Pancreas (tissue), 10 donors: ENCODE data around the gene NPDC1. TPM values are rescaled to one million over a fixed set of nuclear protein-coding genes. Genes with fewer than 3 reads are reported as not detected.

Experiments used
- ATAC-seq, 4 donors: fragments of 200-7000 bp; cut with Tn5 transposase; one replicate each; pipeline versions ENCODE4 v1.8.0 to v1.9.1; 2020; ENCODE audit warnings: mild to moderate bottlenecking in 4 of 4, moderate library complexity in 4 of 4
- DNase-seq, 6 donors: peaks; one replicate each; pipeline ENCODE4 v3.0.0-alpha.2; 2020
- FAIRE-seq: peaks from 2 replicates; lab custom pipeline; 2012; peaks lifted over from hg19 to GRCh38; lab: Jason Lieb, UNC
- H3K27ac ChIP-seq, 4 donors: fragments of 200-600 bp; sonication (generic); 1 replicate in 3 of 4; 2 replicates in 1 of 4; pipeline versions ENCODE4 v1.5.0 to v1.8.0; 2020
- H3K27me3 ChIP-seq, 4 donors: fragments of 200-600 bp; one replicate each; pipeline ENCODE4 v1.8.0; 2021
- H3K36me3 ChIP-seq, 3 donors: fragments of 200-600 bp; sonication (generic) in 1 of 3; one replicate each; pipeline versions ENCODE4 v1.5.0 to v1.8.0; 2020 to 2021
- H3K4me1 ChIP-seq, 3 donors: fragments of 200-600 bp; one replicate each; pipeline ENCODE4 v1.8.0; 2021
- H3K4me3 ChIP-seq, 4 donors: fragments of 200-600 bp; sonication (generic) in 2 of 4; one replicate each; pipeline versions ENCODE4 v1.5.0 to v1.8.0; 2020 to 2021
- H3K9me3 ChIP-seq, 4 donors: fragments of 200-600 bp; one replicate each; pipeline ENCODE4 v1.8.0; 2021
- WGBS, 2 donors: extraction: QIAGEN DNeasy Blood & Tissue Kit; methylation state at CpG; one replicate each; pipeline ENCODE4 v1.1.7; 2013; 5-methylcytosine and 5-hydroxymethylcytosine counted together
- intact Hi-C, 3 donors: fragments of 100-400 bp; cut with DNase I; formaldehyde crosslinking; loops; one replicate each; pipeline versions ENCODE4 v1.11.1 to v1.14.2; 2022
- polyA plus RNA-seq, 2 donors: library from polyadenylated mRNA; stranded (reverse); fragments of 200-250 nt; gene quantifications; one replicate each; pipeline ENCODE4 v1.2.3, GENCODE V29; 2013
- total RNA-seq, 6 donors: library from RNA; stranded (reverse); fragmentation: NEBNext Ultra II Directional in 4 of 6; extraction: Animal tissue kit (Norgen Biotek cat#: 25700) in 4 of 6; gene quantifications; one replicate each; pipeline versions ENCODE4 v1.2.1 to v1.2.4, GENCODE V29; 2021 to 2023
- TF ChIP-seq, protein P1 (sequence below), 4 donors: fragments of 200-600 bp; sonication (generic) in 3 of 4; IDR thresholded peaks; one replicate each; pipeline versions ENCODE4 v1.5.0 to v1.8.0; 2021; ENCODE audit warnings: antibody characterized with exemption in 4 of 4
- donor health status: healthy with polysubstance abuse.
- donor health status: DM: no; HTN: no; CAD: no; lungs with moderate emphysema.
- donor health status: DM: no; HTN: no; CAD: no.
- donor health status: control.
- donor health status: control.
- donor health status: Bipolar disorder and iron deficiency.
- donor health status: DM: yes; HTN: yes; CAD: no.
- donor health status: DM: no; HTN: no; CAD: no.
- donor health status: DM: no; HTN: no; CAD: no.
- donor health status: DM: yes; HTN: yes; CAD: no.

The NPDC1 gene
- total and polyA plus RNA-seq, 8 donors: 31.5 to 328 (median 47.5) TPM

DNA sequence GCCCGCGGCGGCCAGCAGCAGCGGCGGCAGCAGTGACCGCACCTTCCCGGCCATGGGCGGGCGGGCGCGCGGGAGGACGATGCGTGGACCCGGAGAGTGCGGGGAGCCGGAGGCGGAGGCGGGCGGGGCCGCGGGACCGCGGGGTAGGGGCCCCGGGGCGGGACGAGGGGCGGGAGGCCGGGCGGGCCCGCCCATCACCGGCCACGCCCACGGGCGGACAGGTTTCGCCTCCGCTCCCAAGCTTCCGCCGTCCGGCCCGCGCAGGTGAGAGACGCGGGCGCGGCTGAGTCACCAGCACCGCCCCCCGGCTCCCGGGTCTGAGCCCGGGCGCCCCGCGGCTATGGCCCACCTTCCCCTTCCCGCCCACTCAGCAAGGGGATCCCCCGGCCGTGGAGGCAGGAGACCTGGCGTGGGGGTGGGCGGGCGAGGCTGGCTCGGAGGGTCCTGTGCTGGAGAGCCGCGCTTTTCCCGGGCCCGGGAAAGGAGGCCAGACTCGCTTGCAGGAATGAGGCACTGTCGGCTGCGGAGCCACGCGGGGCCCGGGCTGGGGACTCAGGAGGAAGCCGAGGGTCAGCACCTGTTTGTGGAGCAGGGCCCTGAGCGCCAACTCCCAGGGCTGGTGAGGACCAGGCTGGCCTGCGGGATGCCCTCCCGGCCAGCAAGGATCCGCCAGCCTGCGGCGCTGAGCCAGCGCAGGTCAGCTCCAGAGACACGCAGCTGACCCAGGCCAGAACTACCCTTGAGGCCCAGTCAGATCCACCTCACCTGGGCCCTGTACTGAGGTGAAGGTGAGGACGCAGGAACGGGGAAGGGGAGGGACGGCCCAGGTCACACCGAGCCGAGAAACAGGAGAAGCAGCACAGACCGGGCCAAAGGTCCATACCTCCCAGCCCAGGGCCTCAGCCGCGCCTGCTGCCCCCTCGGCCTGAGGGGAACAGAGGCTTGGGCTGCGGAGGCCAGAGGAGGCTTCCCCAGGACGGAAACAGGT, 8.3 kb upstream of the NPDC1 start, which contains the start of gene ENTPD2:
Gene ENTPD2 (minus strand): TSS at position 118 of the 988 bp plus-strand sequence. CDS start 64 bp downstream, at position 54.
- H3K27me3 ChIP-seq: peaks cover 0 to 4% (median 0%) of the 10 kb centered on the region in 4 donors
- peak; percentile 73 to 92 (median 84) for DNase-seq
- intact Hi-C loops: no loop called here
- TF ChIP-seq, protein P1, sequence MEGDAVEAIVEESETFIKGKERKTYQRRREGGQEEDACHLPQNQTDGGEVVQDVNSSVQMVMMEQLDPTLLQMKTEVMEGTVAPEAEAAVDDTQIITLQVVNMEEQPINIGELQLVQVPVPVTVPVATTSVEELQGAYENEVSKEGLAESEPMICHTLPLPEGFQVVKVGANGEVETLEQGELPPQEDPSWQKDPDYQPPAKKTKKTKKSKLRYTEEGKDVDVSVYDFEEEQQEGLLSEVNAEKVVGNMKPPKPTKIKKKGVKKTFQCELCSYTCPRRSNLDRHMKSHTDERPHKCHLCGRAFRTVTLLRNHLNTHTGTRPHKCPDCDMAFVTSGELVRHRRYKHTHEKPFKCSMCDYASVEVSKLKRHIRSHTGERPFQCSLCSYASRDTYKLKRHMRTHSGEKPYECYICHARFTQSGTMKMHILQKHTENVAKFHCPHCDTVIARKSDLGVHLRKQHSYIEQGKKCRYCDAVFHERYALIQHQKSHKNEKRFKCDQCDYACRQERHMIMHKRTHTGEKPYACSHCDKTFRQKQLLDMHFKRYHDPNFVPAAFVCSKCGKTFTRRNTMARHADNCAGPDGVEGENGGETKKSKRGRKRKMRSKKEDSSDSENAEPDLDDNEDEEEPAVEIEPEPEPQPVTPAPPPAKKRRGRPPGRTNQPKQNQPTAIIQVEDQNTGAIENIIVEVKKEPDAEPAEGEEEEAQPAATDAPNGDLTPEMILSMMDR (IDR thresholded peaks at IDR 0.05): no peak
- peak; percentile 80 to 83 (median 81) for ATAC-seq
- no peaks in the 10 kb centered on the region for H3K36me3 ChIP-seq
- WGBS, 2 donors: 14 to 20% methylated on average over 38 to 90 of the region's 90 CpGs
- FAIRE-seq: no peak
- H3K27ac ChIP-seq: peak within 1 kb of the TSS; percentile 67 to 82 (median 68)
- peaks cover 19 to 25% (median 20%) of the 10 kb centered on the region in 3 donors for H3K4me1 ChIP-seq
- H3K4me3 ChIP-seq: peak within 1 kb of the TSS; percentile 24 to 52 (median 39)
- H3K9me3 ChIP-seq: no peaks in the 10 kb centered on the region

DNA sequence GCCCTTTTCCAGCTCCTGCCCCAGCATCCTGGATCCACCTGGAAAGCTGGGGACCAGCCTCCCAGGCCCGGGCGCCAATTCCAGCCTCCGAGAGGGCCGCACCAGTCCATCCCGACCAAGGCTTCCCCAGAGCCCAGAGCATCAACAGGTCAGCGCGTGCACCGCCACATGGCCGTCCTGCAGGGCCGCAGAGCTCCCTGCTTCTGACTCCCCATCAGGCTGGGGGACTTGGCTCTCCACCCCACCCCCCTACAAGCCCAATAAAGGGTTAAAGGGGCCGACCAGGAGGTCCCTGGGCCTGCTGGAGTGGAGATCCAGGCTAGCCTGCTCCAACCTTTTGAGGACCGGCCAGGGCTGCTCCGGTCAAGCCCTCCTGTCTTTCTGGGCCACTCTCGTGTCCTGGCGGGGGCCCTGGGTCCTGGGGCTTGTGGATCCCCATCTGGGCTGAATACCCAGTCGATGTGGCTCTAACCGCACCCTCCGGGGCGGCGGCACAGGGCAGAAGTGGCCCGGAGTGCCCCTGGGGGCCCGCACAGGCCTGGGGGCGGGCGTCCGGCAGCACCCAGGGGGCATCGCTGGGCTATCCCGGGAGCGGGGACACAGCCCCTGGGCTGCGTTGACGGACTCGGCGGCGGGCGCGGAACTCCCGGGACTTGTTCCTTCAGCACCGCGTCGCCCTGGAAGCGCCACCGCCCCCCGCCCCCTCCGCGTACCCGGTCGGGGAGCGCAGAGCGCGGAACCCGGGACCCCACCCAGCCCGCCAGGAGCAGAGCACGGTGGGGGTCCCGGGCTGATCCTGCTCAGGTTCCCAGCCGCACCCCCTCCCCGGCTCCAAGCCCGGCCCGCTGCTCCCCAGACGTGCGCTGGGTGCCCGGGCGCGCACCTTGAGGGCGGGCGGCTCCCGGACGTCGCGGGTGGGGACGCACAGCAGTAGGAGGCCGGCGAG, 7.3 kb upstream of the NPDC1 start:
- ATAC-seq: peak; percentile 1 to 39 (median 14)
- DNase-seq: peak in 3 of 6 donors; percentile 36 to 86 (median 68)
- intact Hi-C loops: no loop called here
- H3K4me1 ChIP-seq: peaks cover 19 to 28% (median 20%) of the 10 kb centered on the region in 3 donors
- TF ChIP-seq, protein P1 (IDR thresholded peaks at IDR 0.05): no peak
- H3K36me3 ChIP-seq: no peaks in the 10 kb centered on the region
- WGBS, 2 donors: 16 to 31% methylated on average over 37 to 71 of the region's 71 CpGs
- H3K9me3 ChIP-seq: no peaks in the 10 kb centered on the region
- no peak overlapping the region for H3K27ac ChIP-seq
- FAIRE-seq: no peak
- peaks cover 0 to 7% (median 0%) of the 10 kb centered on the region in 4 donors for H3K27me3 ChIP-seq
- peak overlapping the region; percentile 24 to 52 (median 39) for H3K4me3 ChIP-seq

DNA sequence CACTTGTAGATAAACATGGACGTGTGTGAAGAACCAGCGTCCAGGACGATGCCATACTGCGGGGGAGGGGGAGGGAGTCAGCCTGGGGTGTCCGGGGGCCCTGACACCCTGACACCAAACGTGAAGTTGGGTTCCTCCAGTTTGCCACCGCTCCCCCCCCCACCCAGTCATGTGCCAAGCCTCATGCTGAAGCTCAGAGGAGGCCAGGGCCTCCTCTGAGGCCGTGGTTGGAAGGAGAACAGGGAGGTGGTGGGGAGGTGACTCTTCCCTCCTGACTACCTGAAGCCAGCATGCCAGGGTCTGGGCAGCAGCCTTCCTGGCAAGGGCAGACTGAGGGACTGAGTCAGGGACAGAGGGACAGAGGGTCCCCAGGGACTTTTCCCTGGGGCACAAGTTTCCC, 6.3 kb upstream of the NPDC1 start:
- H3K4me1 ChIP-seq: peaks cover 19 to 28% (median 20%) of the 10 kb centered on the region in 3 donors
- no peak for DNase-seq
- intact Hi-C loops: no loop called here
- peaks cover 0 to 7% (median 0%) of the 10 kb centered on the region in 4 donors for H3K27me3 ChIP-seq
- TF ChIP-seq, protein P1 (IDR thresholded peaks at IDR 0.05): no peak
- no peak for ATAC-seq
- H3K4me3 ChIP-seq: no peak overlapping the region
- no peaks in the 10 kb centered on the region for H3K9me3 ChIP-seq
- no peaks in the 10 kb centered on the region for H3K36me3 ChIP-seq
- 67 to 84% methylated on average over 8 of the region's 8 CpGs for WGBS, 2 donors
- FAIRE-seq: no peak
- H3K27ac ChIP-seq: no peak overlapping the region

DNA sequence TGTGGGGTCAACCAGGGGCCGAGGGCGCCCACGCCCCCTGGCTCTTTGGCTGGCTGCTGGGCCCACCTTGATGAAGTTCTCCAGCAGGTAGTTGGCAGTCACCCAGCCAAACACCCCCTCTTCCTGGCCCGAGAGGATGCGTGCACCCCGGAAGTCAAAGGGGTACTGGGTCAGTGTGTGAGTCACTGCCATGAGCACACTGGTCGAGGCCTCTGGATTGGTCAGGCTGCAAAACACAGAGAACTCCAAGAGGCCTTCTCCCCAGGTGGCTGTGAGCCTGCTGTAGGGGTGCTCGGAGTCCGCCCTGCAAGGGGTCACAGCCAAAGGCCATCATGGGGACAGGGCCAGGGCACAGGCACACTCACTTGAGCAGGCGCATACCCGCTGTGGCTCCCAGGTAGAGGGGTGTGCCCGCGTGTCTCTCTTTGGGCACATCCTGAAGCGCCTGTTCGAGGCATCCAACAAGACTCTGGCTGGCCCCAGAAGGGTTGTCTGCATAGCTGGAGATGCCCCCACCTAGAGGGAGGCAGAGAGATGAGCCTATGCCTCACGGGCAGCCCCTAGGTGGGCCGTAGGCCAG, 5.3 kb upstream of the NPDC1 start:
- Histone ChIP-seq H3K4me1 (peaks cover 19 to 27% (median 23%) of the 10 kb centered on the region in 3 donors), H3K9me3 (no peaks in the 10 kb centered on the region), H3K4me3 (no peak overlapping the region), H3K27me3 (peaks cover 0 to 7% (median 0%) of the 10 kb centered on the region in 4 donors), H3K36me3 (no peaks in the 10 kb centered on the region), H3K27ac (no peak overlapping the region)
- DNase-seq (peak in 3 of 6 donors; percentile 40 to 66 (median 50)), ATAC-seq (no peak), FAIRE-seq (no peak)
- 93% methylated on average over 13 to 17 of the region's 17 CpGs for WGBS, 2 donors
- TF ChIP-seq, protein P1 (IDR thresholded peaks at IDR 0.05): no peak
- intact Hi-C loops: no loop called here
